Activated CD4-positive, alpha-beta T cell treated with anti-CD3 and anti-CD28 coated beads, Interleukin-2, amount 10 ng/mL, durations not matched to agents 7 days and 5 days (primary cell): ENCODE measurements around the gene RASA3. TPM values are rescaled to one million over a fixed set of nuclear protein-coding genes. Genes with fewer than 3 reads are reported as not detected.
"Not testable (repeated sequence)": the region's sequence is repeated elsewhere in the genome, so short reads cannot be mapped to it uniquely, and the experiment has no call there.

Source experiments
- CTCF ChIA-PET: fragments of 350-600 bp; sonication (Branson Sonifier 250); formaldehyde crosslinking; loops from one replicate; lab custom pipeline; 2021; ENCODE audit warnings: antibody characterized with exemption; lab: Charles Lee
- POLR2A ChIA-PET: fragments of 350-600 bp; sonication (Branson Sonifier 250); formaldehyde crosslinking; loops from one replicate; lab custom pipeline; 2021; ENCODE audit warnings: antibody characterized with exemption; lab: Charles Lee
- DNase-seq: peaks from one replicate; pipeline ENCODE4 v3.0.0-alpha.2; 2020
- H3K27ac Mint-ChIP-seq: one replicate; pipeline ENCODE4 v1.8.0; 2021; ENCODE audit warnings: mild to moderate bottlenecking, moderate library complexity, mixed read lengths
- H3K27me3 Mint-ChIP-seq: one replicate; pipeline ENCODE4 v1.8.0; 2021; ENCODE audit warnings: mixed read lengths
- H3K36me3 Mint-ChIP-seq: one replicate; pipeline ENCODE4 v1.8.0; 2021; ENCODE audit warnings: low read depth, mixed read lengths
- H3K4me1 Mint-ChIP-seq: one replicate; pipeline ENCODE4 v1.8.0; 2021; ENCODE audit warnings: mixed read lengths
- H3K4me3 Mint-ChIP-seq: one replicate; pipeline ENCODE4 v1.8.0; 2021; ENCODE audit warnings: mild to moderate bottlenecking, moderate library complexity, mixed read lengths
- H3K9me3 Mint-ChIP-seq: one replicate; pipeline ENCODE4 v1.8.0; 2021; ENCODE audit warnings: mixed read lengths
- total RNA-seq, 2 experiments: library from RNA; stranded (reverse); gene quantifications; one replicate each; pipeline ENCODE4 v1.2.3, GENCODE V29; 2021

RASA3 gene
- total RNA-seq, 2 experiments from 2014 or later, result 114 to 115 TPM

DNA sequence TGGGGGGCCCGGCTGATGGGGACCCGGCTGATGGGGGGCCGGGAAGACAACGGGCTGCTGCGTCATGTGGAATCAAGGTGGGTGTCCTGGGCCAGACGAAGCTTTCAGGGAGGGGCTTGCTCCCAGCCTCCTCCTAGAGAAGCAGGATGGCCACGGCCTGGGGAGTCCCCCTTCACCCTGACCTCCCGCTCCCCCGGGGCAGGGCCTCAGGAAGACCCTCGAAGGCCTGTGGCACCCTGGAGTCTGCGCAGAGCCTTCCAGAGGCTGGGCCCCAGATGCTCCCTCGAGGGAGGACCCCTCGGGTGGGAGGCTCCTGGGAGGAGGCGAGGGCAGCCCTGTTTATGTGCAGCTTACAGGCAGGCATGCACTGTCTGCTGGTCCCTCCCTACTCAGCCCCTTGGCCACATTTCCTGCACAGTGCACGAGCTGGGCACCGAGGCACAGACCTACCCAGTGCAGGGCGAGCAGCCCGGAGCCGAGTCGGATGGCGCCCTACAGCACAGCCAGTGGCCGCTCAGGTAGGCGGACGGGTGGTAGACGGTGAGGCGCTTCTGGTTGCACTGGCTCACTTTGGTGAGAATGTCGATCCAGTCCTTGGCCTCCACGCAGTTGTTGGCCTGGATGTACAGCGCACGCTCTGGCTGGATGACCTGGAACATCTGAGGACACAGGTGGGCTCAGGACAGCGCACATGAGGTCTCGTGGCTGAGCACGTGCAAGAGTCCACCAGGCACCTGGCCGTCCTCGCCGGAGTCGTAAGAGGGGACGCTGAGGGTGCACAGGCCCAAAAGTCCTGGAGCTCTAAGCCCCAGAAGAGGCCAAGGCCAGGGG is 136.1 kb downstream of the RASA3 start:
- ChIA-PET CTCF (interaction anchor here (0.7 kb wide), 1 partner anchor 25 kb away, joined by 3 read pairs; no protein-coding TSS in a partner anchor), POLR2A (no interaction called here)
- DNase-seq, result no peak
- no peaks in the 10 kb centered on the region for H3K27me3 Mint-ChIP-seq
- peaks cover 53% of the 10 kb centered on the region for H3K36me3 Mint-ChIP-seq
- H3K27ac Mint-ChIP-seq, result no peak overlapping the region
- H3K4me3 Mint-ChIP-seq, result no peak overlapping the region
- no peaks in the 10 kb centered on the region for H3K4me1 Mint-ChIP-seq
- no peaks in the 10 kb centered on the region for H3K9me3 Mint-ChIP-seq

DNA sequence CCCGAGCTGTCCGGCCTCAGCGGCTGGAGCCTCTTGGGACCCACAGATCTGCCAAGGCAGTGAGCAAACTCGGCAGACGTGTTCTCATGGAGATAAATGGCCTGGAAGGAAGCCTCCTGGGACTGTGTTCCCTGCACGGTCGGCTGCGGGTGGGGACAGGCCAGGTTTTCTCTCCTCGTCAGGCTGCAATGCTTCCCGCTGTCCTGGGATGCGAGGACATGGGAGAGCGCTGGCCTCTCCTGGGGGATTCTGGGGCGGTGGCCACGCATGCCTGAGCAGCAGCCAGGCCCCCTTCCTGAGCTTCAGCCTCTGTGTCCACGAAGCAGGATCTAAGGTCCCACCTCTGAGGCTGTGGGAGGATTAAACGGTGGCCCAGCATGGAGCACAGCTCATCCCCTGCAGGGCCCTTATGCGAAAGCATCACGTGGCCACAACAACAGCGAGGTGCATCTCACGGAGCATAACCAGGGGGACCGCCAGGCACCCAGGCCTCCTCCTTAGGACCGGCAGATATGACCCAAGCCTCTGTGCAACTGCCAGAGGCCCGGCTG is 137.3 kb downstream of the RASA3 start:
- Mint-ChIP-seq H3K4me1 (no peaks in the 10 kb centered on the region), H3K36me3 (peaks cover 56% of the 10 kb centered on the region), H3K27me3 (no peaks in the 10 kb centered on the region), H3K27ac (no peak overlapping the region), H3K4me3 (no peak overlapping the region), H3K9me3 (no peaks in the 10 kb centered on the region)
- DNase-seq, result no peak
- POLR2A ChIA-PET, result no interaction called here
- CTCF ChIA-PET, result interaction anchor here (1.4 to 1.5 kb wide), 2 partner anchors 8 to 9 kb away, joined by 3 read pairs; no protein-coding TSS in a partner anchor

DNA sequence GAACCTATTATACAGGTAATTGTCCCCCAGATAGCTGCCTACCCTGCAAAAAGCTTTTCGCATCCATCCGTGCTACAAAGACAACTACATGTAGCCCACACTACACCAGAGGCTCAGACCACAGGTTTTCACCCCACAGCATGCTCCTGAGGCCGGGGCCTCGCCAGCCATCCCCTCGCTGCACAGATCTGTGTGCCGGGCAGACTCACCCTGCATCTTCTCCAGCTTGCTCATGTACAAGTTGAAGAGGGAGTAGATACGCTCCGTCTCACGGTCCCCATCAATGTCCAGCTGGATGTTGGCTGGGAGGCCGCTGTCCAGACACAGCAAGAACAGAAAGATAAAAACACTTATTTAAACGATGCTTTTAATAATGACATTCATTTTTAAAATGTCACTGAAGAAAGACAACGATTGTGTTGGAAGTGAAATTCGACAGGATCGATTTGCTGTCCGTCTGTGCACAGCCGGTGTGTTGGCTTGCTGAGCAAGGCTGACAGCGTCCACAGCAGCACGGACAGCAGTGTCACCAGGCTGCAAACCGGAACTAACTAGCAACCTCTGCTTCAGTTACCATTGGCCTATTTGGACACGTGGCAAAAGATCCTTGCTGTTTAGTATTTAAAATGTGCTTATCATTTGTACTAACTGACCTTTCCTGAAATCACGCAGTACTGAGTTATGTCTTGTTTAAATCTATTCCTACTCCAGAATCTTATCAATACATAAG is 140.0 kb downstream of the RASA3 start:
- H3K4me1 Mint-ChIP-seq, result no peaks in the 10 kb centered on the region
- H3K36me3 Mint-ChIP-seq, result peaks cover 60% of the 10 kb centered on the region
- POLR2A ChIA-PET, result no interaction called here
- H3K9me3 Mint-ChIP-seq, result peaks cover 6% of the 10 kb centered on the region
- DNase-seq, result no peak
- no peak overlapping the region for H3K4me3 Mint-ChIP-seq
- no peak overlapping the region for H3K27ac Mint-ChIP-seq
- CTCF ChIA-PET, result no interaction called here
- H3K27me3 Mint-ChIP-seq, result no peaks in the 10 kb centered on the region

DNA sequence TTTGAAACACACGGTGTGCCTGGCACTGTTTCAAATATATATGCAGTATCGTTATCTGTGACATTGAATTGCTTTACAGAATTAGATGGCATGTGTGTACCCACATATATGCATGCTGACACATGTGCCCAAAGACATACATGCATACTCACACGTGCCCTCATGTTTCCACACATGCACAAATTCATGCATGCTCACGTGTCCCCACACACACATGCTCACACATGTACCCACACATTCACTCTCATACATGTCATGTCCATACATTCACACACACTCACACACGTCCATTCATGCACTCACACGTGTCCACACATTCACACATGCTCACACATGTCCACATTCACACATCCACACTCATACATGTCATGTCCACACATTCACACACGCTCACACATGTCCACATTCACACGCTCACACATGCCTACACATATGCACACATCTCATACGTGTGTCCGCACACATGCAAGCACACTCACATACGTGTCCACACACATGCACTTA is 140.7 kb downstream of the RASA3 start:
- ChIA-PET CTCF (no interaction called here), POLR2A (interaction anchor here (0.7 kb wide), 1 partner anchor 10 kb away, joined by 3 read pairs; no protein-coding TSS in a partner anchor)
- Mint-ChIP-seq H3K27ac (no peak overlapping the region), H3K9me3 (peaks cover 6% of the 10 kb centered on the region), H3K36me3 (peaks cover 56% of the 10 kb centered on the region), H3K4me1 (no peaks in the 10 kb centered on the region), H3K27me3 (no peaks in the 10 kb centered on the region), H3K4me3 (no peak overlapping the region)
- DNase-seq, result no peak

DNA sequence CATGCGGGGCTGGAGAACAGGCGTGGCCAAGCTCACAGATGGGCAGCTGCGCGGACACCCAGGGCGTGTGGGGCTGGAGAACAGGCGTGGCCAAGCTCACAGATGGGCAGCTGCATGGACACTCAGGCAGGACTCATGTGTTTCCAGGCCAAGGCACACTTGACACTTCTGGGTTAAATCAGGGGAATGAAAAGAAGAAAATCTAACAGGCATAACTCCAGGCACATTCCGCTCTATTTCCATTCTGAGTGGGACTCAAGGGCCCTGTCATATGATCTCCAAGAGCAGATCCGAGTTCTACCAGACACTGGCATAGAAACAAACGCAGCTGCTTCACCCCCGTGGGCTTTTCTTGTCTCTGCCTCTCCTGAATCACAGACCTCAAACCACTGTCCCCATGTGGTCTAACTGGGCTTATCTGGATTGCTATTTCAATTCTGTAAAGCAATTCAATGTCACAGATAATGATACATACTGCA is 141.2 kb downstream of the RASA3 start:
- peaks cover 56% of the 10 kb centered on the region for H3K36me3 Mint-ChIP-seq

DNA sequence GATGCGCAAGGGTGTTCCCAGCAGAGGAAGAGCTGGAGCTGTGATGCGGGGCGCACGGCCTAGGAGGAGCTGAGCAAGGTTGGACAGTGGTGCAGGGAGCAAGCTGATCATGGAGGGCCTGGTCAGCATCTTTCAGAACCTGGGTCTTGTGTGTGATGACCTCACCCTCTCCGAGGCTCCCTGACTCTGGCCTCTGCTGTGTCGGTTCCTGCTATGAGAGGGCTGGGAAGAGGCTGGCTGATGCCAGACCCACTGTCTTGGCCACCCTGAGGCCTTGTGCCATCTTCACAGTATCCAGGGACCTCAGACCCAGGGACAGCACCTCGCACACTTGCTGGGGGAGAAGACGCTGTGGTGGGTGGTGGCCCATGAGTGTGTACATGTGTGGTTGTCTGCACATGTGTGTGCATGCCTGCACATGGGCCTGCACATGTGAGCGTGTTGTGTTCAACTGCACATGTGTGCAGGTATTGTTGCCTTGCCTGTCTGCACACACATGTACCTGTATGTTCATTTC is 142.0 kb downstream of the RASA3 start:
- POLR2A ChIA-PET, result no interaction called here
- Mint-ChIP-seq H3K36me3 (peaks cover 56% of the 10 kb centered on the region), H3K27me3 (no peaks in the 10 kb centered on the region), H3K4me3 (no peak overlapping the region), H3K4me1 (no peaks in the 10 kb centered on the region), H3K9me3 (peaks cover 6% of the 10 kb centered on the region), H3K27ac (no peak overlapping the region)
- DNase-seq, result no peak
- CTCF ChIA-PET, result no interaction called here

More for the DNA sequence above, 141.2 kb downstream of the RASA3 start:
- DNase-seq, result no peak
- peaks cover 6% of the 10 kb centered on the region for H3K9me3 Mint-ChIP-seq
- ChIA-PET POLR2A (interaction anchor here (0.7 kb wide), 1 partner anchor 9 kb away, joined by 3 read pairs; no protein-coding TSS in a partner anchor), CTCF (no interaction called here)
- H3K4me1 Mint-ChIP-seq, result no peaks in the 10 kb centered on the region
- no peak overlapping the region for H3K4me3 Mint-ChIP-seq
- H3K27me3 Mint-ChIP-seq, result no peaks in the 10 kb centered on the region
- H3K27ac Mint-ChIP-seq, result no peak overlapping the region

DNA sequence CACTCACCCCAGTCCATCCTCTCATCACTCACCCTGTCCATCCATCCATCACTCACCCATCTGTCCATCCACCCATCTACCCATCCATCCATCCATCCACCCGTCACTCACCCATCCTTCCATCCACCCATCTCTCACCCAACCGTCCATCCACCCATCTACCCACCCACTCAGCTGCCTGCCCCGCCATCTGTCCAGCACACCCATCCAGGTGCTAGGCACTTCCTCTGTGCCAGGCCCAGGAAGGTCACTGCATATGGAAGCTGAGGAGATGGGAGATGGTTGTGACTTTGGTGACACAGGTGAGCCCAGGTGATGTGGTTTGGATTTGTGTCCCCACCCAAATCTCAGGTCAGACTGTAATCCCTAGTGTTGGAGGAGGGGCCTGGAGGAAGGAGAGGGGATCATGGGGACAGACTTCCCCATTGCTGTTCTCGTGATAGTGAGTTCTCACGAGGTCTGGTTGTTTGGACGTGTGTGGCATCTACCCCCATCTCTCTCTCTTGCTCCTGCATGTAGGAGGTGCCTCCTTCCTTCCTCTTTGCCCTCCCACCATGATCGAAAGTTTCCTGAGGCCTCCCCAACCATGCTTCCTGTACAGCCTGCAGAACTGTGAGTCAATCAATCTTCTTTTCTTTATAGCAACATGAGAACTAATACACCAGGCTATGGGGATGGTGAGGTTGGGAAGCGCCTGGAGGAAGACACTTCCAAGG is 142.7 kb downstream of the RASA3 start:
- no peaks in the 10 kb centered on the region for H3K27me3 Mint-ChIP-seq
- H3K9me3 Mint-ChIP-seq, result peaks cover 6% of the 10 kb centered on the region
- peaks cover 54% of the 10 kb centered on the region for H3K36me3 Mint-ChIP-seq
- ChIA-PET CTCF (no interaction called here), POLR2A (no interaction called here)
- no peak for DNase-seq
- no peak overlapping the region for H3K4me3 Mint-ChIP-seq
- H3K4me1 Mint-ChIP-seq, result no peaks in the 10 kb centered on the region
- no peak overlapping the region for H3K27ac Mint-ChIP-seq

DNA sequence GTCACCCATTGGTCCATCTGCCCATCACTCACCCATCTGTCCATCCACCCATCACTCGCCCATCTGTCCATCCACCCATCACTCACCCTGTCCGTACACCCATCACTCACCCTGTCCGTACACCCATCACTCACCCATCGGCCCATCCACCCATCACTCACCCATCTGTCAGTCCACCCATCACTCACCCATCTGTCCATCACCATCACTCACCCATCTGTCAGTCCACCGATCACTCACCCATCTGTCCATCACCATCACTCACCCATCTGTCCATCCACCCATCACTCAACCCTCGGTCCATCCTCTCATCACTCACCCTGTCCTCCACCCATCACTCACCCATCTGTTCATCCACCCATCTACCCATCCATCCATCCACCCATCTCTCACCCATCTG is 143.6 kb downstream of the RASA3 start:
- H3K4me3 Mint-ChIP-seq, H3K27me3 Mint-ChIP-seq, POLR2A ChIA-PET, H3K4me1 Mint-ChIP-seq, CTCF ChIA-PET, H3K9me3 Mint-ChIP-seq, H3K27ac Mint-ChIP-seq, DNase-seq: not testable (repeated sequence)
- H3K36me3 Mint-ChIP-seq, result peaks cover 50% of the 10 kb centered on the region

DNA sequence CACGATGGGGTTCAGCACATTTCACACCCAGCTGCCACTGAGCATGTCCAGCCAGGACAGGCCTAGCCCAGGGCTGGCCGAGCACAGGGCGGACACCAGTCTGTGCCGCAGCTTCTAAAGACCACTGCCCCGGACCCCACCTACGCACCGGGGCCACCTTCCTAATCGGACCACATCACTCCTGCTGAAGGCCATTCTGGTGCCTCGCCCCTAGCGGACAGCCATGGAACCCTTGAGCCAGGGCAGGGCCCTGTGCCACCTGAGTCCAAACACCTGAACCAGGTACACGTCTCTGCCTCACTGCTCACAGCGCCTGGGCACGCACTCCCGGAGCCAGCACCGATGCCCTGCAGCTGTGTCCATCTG is 150.1 kb downstream of the RASA3 start:
- Mint-ChIP-seq H3K9me3 (no peaks in the 10 kb centered on the region), H3K4me3 (no peak overlapping the region), H3K36me3 (peaks cover 50% of the 10 kb centered on the region), H3K4me1 (peaks cover 2% of the 10 kb centered on the region), H3K27me3 (no peaks in the 10 kb centered on the region), H3K27ac (no peak overlapping the region)
- DNase-seq, result no peak
- POLR2A ChIA-PET, result interaction anchor here (0.6 kb wide), 1 partner anchor 9 kb away, joined by 3 read pairs; no protein-coding TSS in a partner anchor
- CTCF ChIA-PET, result interaction anchor here (1.7 kb wide), 1 partner anchor 9 kb away, joined by 6 read pairs; no protein-coding TSS in a partner anchor

DNA sequence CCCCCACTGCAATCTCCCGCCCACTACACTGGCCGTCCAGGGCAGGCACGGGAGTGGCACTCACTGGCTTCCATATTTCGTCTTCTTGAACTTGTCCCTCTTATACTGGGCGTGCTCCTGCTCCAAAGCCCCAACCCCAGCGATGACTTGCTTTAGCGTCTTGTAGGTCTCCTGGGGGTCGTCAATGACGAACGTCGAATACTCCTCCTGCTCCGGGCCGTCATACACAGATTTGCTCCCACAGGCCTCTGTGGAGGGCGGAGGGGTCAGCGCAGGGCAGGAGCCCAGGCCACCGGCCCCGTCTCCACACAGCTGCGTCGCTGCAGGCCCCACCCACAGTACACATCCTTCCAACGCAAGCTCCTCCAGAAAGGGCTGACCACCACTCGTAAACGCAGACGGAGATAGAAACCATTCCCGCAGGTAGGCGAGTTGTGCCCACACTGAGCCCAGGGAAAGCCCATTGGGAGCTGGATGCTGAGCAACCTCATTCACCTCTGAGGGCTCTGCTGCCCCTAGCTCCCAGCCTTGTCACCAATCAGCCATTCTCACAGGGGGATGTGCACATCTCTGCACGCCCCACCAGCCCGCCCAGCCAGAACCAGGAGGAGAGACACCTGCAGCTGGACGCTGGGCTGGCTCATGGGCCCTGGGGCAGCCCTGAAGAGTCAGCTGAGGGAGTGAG is 150.7 kb downstream of the RASA3 start:
- ChIA-PET POLR2A (interaction anchor here (0.6 kb wide), 2 partner anchors 10 to 95 kb away, joined by 3 to 5 read pairs; no protein-coding TSS in a partner anchor), CTCF (interaction anchor here (0.6 to 1.7 kb wide), 3 partner anchors 9 to 1171 kb away, joined by 4 to 6 read pairs (median 5); no protein-coding TSS in a partner anchor)
- Mint-ChIP-seq H3K4me3 (no peak overlapping the region), H3K9me3 (no peaks in the 10 kb centered on the region), H3K27ac (no peak overlapping the region), H3K27me3 (no peaks in the 10 kb centered on the region), H3K36me3 (peaks cover 54% of the 10 kb centered on the region), H3K4me1 (peaks cover 2% of the 10 kb centered on the region)
- no peak for DNase-seq

DNA sequence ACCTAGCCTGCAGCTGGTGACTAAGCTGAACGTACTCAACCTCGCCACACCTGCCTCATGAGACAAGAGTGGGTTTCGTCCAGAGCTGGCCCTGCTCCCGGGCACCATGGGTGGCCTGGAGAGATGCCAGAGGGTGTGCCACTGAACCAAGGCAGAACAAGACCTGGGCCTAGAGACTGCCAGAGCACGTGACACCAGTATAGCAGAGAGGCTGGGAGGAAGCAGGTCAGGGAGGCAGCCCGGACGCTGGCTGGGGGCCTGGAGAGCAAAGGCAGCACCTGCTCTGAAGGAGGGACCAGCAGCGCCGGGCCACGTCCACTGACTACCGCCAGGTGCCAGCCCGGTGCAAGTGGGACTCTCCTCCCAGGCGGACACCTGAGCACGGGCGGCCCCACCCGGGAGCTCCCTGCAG is 151.2 kb downstream of the RASA3 start:
- H3K4me1 Mint-ChIP-seq, result peaks cover 2% of the 10 kb centered on the region
- H3K36me3 Mint-ChIP-seq, result peaks cover 59% of the 10 kb centered on the region
- no peaks in the 10 kb centered on the region for H3K27me3 Mint-ChIP-seq
- no peak overlapping the region for H3K27ac Mint-ChIP-seq
- DNase-seq, result no peak
- CTCF ChIA-PET, result interaction anchor here (0.6 to 1.7 kb wide), 3 partner anchors 8 to 1171 kb away, joined by 4 to 6 read pairs (median 5); no protein-coding TSS in a partner anchor
- POLR2A ChIA-PET, result interaction anchor here (0.6 kb wide), 1 partner anchor 96 kb away, joined by 5 read pairs; no protein-coding TSS in a partner anchor
- H3K4me3 Mint-ChIP-seq, result no peak overlapping the region
- H3K9me3 Mint-ChIP-seq, result no peaks in the 10 kb centered on the region
